Panc1 (cell line): ENCODE measurements around the gene LARP1.

Source experiments
- TF ChIP-seq, protein P1 (sequence below): fragments of 450-650 bp; IDR thresholded peaks from 2 replicates; pipeline ENCODE4 v1.5.1; 2017; ENCODE audit warnings: mild to moderate bottlenecking
- TF ChIP-seq, protein P2 (sequence below), 2 experiments: IDR thresholded peaks; 2 replicates each; pipeline ENCODE4 v1.6.1; 2011 to 2012; ENCODE audit warnings: low read depth in 2 of 2, control low read depth in 1 of 2, low read length in 1 of 2, mild to moderate bottlenecking in 1 of 2, moderate library complexity in 1 of 2; ENCODE audit not compliant: insufficient read depth in 1 of 2

DNA sequence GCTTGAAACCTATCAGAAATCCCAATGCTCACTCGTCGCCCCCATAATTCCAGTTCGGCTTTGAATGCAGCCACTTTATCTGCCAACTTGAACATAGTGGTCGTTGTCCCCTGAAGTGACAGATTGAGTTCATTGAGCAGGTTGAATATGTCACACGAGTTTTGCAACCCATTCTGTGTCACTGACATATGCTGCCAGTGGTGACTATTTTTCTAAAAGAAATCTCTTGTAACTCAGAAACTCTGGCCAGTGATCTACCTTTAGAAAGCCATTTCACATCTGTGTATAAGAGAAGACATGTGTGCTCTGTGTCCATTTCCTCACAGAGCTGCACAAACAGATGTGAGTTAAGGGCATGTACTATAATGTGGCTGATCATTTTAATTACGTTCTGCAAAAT lies 47.0 kb upstream of the LARP1 start:
- TF ChIP-seq, protein P1, sequence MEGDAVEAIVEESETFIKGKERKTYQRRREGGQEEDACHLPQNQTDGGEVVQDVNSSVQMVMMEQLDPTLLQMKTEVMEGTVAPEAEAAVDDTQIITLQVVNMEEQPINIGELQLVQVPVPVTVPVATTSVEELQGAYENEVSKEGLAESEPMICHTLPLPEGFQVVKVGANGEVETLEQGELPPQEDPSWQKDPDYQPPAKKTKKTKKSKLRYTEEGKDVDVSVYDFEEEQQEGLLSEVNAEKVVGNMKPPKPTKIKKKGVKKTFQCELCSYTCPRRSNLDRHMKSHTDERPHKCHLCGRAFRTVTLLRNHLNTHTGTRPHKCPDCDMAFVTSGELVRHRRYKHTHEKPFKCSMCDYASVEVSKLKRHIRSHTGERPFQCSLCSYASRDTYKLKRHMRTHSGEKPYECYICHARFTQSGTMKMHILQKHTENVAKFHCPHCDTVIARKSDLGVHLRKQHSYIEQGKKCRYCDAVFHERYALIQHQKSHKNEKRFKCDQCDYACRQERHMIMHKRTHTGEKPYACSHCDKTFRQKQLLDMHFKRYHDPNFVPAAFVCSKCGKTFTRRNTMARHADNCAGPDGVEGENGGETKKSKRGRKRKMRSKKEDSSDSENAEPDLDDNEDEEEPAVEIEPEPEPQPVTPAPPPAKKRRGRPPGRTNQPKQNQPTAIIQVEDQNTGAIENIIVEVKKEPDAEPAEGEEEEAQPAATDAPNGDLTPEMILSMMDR, result no peak
- TF ChIP-seq, protein P2, sequence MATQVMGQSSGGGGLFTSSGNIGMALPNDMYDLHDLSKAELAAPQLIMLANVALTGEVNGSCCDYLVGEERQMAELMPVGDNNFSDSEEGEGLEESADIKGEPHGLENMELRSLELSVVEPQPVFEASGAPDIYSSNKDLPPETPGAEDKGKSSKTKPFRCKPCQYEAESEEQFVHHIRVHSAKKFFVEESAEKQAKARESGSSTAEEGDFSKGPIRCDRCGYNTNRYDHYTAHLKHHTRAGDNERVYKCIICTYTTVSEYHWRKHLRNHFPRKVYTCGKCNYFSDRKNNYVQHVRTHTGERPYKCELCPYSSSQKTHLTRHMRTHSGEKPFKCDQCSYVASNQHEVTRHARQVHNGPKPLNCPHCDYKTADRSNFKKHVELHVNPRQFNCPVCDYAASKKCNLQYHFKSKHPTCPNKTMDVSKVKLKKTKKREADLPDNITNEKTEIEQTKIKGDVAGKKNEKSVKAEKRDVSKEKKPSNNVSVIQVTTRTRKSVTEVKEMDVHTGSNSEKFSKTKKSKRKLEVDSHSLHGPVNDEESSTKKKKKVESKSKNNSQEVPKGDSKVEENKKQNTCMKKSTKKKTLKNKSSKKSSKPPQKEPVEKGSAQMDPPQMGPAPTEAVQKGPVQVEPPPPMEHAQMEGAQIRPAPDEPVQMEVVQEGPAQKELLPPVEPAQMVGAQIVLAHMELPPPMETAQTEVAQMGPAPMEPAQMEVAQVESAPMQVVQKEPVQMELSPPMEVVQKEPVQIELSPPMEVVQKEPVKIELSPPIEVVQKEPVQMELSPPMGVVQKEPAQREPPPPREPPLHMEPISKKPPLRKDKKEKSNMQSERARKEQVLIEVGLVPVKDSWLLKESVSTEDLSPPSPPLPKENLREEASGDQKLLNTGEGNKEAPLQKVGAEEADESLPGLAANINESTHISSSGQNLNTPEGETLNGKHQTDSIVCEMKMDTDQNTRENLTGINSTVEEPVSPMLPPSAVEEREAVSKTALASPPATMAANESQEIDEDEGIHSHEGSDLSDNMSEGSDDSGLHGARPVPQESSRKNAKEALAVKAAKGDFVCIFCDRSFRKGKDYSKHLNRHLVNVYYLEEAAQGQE (IDR thresholded peaks at IDR 0.05; ENCODE audit: insufficient read depth in 1 of 2, low read depth in 2 of 2, low read length in 1 of 2), result no peak
